Calu3 (cell line): ENCODE measurements around the gene AXIN2. TPM values are rescaled to one million over a fixed set of nuclear protein-coding genes. Genes with fewer than 3 reads are reported as not detected.

Experiments used
- BruUV-seq: library from RNA; stranded (reverse); fragments of 400-500 nt; replicated peaks from 2 replicates; lab custom pipeline; 2021; lab: Mats Ljungman, UMichigan
- CTCF ChIA-PET: fragments of 300-600 bp; sonication (Branson Sonifier 250); formaldehyde crosslinking; loops from one replicate; lab custom pipeline; 2022; ENCODE audit warnings: antibody characterized with exemption; lab: Charles Lee
- DNase-seq: peaks from one replicate; pipeline ENCODE4 v3.0.0; 2022
- H3K27ac Mint-ChIP-seq: one replicate; pipeline ENCODE4 v1.8.0; 2022; ENCODE audit warnings: mixed read lengths; ENCODE audit not compliant: unreplicated experiment
- H3K27me3 Mint-ChIP-seq: one replicate; pipeline ENCODE4 v1.8.0; 2022; ENCODE audit warnings: mixed read lengths; ENCODE audit not compliant: unreplicated experiment
- H3K36me3 Mint-ChIP-seq: one replicate; pipeline ENCODE4 v1.8.0; 2022; ENCODE audit warnings: mild to moderate bottlenecking, moderate library complexity, mixed read lengths; ENCODE audit not compliant: insufficient read depth, unreplicated experiment
- H3K4me1 Mint-ChIP-seq: one replicate; pipeline ENCODE4 v1.8.0; 2022; ENCODE audit warnings: mild to moderate bottlenecking, low read depth, mixed read lengths; ENCODE audit not compliant: unreplicated experiment
- H3K4me3 Mint-ChIP-seq: one replicate; pipeline ENCODE4 v1.8.0; 2022; ENCODE audit warnings: mild to moderate bottlenecking, low read depth, moderate library complexity, mixed read lengths; ENCODE audit not compliant: unreplicated experiment
- H3K9me3 Mint-ChIP-seq: one replicate; pipeline ENCODE4 v1.8.0; 2022; ENCODE audit warnings: low read depth, mixed read lengths; ENCODE audit not compliant: unreplicated experiment
- intact Hi-C: fragments of 100-400 bp; cut with micrococcal nuclease; formaldehyde crosslinking; loops from one replicate; pipeline ENCODE4 v1.10.0; 2022; ENCODE audit not compliant: unreplicated experiment
- total RNA-seq: library from RNA; stranded (reverse); gene quantifications from 2 replicates; pipeline ENCODE4 v1.2.3, GENCODE V29; 2022
- TF ChIP-seq, protein P1 (sequence below): fragments of 200-600 bp; IDR thresholded peaks from one replicate; pipeline ENCODE4 v1.8.0; 2022; ENCODE audit warnings: antibody characterized with exemption; ENCODE audit not compliant: unreplicated experiment

AXIN2 gene
- total RNA-seq, 1 experiment from 2014 or later, result 0.45 TPM

DNA sequence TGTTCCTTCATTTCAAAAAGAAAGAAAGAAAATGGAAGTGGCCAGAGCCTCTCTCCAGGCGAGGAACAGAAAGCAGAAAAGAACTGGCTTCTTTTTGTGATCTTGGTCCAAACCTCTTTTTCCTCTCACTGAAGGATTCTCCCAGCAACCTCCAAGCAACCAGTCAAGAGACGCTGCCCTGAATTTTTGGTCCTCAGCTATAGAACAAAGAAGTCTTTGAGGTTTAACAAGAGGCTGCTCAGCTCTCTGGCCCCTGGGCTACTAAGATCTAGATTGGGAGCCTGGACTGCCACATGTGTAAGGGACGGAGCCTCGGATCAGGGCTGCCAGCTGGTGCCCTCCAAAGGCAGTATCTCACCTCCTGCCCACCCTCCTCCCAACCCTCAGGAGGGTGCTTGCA is 62.6 kb downstream of the AXIN2 start:
- no peak overlapping the region for H3K4me3 Mint-ChIP-seq
- intact Hi-C loops, result no loop called here
- H3K9me3 Mint-ChIP-seq, result no peaks in the 10 kb centered on the region
- CTCF ChIA-PET, result no interaction called here
- BruUV-seq, result no TSS peak
- H3K36me3 Mint-ChIP-seq, result no peaks in the 10 kb centered on the region
- TF ChIP-seq, protein P1, sequence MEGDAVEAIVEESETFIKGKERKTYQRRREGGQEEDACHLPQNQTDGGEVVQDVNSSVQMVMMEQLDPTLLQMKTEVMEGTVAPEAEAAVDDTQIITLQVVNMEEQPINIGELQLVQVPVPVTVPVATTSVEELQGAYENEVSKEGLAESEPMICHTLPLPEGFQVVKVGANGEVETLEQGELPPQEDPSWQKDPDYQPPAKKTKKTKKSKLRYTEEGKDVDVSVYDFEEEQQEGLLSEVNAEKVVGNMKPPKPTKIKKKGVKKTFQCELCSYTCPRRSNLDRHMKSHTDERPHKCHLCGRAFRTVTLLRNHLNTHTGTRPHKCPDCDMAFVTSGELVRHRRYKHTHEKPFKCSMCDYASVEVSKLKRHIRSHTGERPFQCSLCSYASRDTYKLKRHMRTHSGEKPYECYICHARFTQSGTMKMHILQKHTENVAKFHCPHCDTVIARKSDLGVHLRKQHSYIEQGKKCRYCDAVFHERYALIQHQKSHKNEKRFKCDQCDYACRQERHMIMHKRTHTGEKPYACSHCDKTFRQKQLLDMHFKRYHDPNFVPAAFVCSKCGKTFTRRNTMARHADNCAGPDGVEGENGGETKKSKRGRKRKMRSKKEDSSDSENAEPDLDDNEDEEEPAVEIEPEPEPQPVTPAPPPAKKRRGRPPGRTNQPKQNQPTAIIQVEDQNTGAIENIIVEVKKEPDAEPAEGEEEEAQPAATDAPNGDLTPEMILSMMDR, result no peak
- no peak for DNase-seq
- H3K27me3 Mint-ChIP-seq, result peaks cover 29% of the 10 kb centered on the region
- no peaks in the 10 kb centered on the region for H3K4me1 Mint-ChIP-seq
- no peak overlapping the region for H3K27ac Mint-ChIP-seq

DNA sequence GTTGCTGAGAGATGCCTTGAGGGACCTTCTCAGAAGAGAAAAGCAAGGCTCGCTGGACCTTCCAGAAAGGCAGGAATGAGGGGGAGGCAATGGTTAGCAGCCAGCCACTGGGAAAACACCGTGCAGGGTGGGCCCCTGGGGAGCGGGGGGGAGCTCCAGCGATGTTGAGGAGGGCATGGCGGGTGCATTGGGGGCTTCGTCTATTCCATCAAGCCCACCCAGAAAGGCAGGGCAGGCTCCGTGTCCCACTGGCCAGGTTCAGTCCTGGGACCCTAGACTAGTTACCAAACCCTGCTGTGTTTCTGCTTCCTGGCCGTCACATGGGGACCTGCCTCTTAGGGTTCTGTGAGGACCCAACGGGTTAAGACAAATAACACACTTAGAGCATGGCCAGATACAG is 64.6 kb downstream of the AXIN2 start:
- no peak for DNase-seq
- no peak overlapping the region for H3K4me3 Mint-ChIP-seq
- BruUV-seq, result no TSS peak
- H3K36me3 Mint-ChIP-seq, result no peaks in the 10 kb centered on the region
- H3K4me1 Mint-ChIP-seq, result no peaks in the 10 kb centered on the region
- no peaks in the 10 kb centered on the region for H3K9me3 Mint-ChIP-seq
- TF ChIP-seq, protein P1, result no peak
- H3K27me3 Mint-ChIP-seq, result peaks cover 36% of the 10 kb centered on the region
- intact Hi-C loops, result no loop called here
- CTCF ChIA-PET, result no interaction called here
- H3K27ac Mint-ChIP-seq, result no peak overlapping the region

DNA sequence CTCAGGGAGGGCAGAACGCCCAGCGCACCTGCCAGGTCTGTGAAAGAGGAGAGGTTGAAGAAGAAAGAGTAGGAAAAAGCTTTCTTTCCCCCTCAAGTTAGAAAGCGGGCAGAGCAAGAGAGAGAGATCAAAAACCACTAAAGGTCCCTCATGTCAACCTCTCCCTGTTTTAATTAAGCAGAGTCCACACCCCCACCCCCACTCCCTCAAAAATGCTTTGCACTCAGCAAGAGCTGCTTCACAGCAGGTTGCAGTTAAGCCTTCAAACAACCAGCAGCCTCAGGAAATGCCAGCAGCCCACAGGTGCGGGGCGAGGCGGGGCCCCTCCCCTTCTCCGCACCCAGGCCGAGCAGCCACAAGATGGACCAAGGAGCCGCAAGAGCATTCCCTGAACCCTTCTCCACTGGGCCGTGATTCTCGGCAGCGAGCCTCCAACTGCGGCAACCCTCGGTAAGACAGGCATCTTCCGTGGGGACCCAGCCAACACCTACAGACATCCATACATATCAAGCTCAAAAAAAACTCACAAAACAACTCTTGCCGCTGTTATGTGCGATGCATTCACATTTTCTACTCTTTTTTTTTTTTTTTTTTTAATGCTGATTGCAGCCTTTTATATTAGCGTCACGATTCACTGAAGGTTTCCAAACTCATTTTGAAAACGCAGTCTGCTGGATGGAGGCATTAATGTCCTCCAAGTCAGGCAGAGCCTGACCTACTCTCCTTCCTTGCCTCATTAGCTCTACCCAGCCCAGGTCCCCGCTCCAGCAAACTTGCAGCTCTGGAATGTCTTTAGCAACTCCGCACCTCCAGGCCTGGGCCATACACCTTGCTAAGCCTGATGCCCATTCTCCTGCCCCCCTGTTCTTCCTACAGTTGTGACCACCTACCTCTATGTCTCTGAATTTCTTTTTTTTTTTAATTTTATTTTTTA is 66.1 kb downstream of the AXIN2 start:
- Mint-ChIP-seq H3K4me3 (no peak overlapping the region), H3K27me3 (peaks cover 50% of the 10 kb centered on the region), H3K27ac (no peak overlapping the region), H3K9me3 (no peaks in the 10 kb centered on the region), H3K4me1 (no peaks in the 10 kb centered on the region), H3K36me3 (no peaks in the 10 kb centered on the region)
- intact Hi-C loops, result no loop called here
- DNase-seq, result no peak
- TF ChIP-seq, protein P1, result no peak
- no TSS peak for BruUV-seq
- CTCF ChIA-PET, result interaction anchor here (0.7 kb wide), 1 partner anchor 72 kb away, joined by 3 read pairs; no protein-coding TSS in a partner anchor

DNA sequence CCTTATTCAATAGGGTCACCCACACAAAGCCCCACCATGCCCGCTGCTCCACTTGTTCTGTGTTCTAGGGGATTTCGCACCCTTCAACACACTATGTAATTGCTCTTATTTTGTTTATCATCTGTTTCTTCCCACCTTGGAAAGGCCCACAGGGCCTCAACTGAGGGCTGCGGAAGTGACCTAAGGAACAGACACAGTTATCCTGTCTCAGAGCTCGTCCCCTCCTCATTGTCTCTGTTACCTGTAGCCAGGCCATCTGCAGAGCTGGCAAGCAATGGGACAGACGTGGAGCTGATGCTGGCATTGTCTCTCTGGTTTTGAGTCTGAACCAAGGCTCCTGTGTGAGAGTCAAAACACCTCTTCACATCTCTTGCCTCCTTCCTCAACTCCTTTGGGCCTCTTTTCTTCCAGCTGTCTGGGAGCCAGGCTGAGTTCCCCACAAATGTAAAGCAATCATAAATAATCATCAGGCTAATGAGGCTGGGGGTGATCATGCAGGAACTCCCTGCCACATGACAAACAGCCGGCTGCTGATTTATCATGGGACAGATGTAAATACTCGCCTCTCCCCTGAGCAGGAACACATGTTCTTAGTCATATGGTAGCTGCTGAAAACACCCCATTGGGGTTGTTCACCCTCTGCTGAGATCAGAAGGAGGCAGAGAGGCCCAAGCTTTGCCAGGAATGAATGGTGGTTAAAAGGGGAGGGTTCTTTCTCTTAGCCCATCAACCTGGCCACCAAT is 71.9 kb downstream of the AXIN2 start:
- Mint-ChIP-seq H3K36me3 (no peaks in the 10 kb centered on the region), H3K27me3 (peaks cover 45% of the 10 kb centered on the region), H3K27ac (no peak overlapping the region), H3K4me1 (no peaks in the 10 kb centered on the region), H3K4me3 (no peak overlapping the region), H3K9me3 (no peaks in the 10 kb centered on the region)
- TF ChIP-seq, protein P1, result no peak
- no TSS peak for BruUV-seq
- DNase-seq, result no peak
- CTCF ChIA-PET, result no interaction called here
- intact Hi-C loops, result no loop called here
